Frontal cortex (tissue), 4 donors: ENCODE measurements around the gene GRK5. TPM values are rescaled to one million over a fixed set of nuclear protein-coding genes. Genes with fewer than 3 reads are reported as not detected.

Experiments
- DNase-seq, 2 donors: peaks; one replicate each; pipeline ENCODE4 v3.0.0; 2012; ENCODE audit warnings: low spot score in 2 of 2
- FAIRE-seq: peaks from 2 replicates; lab custom pipeline; 2012; peaks lifted over from hg19 to GRCh38; lab: Jason Lieb, UNC
- total RNA-seq: library from RNA; depleted of rRNA; stranded (reverse); fragments of >200 nt; gene quantifications from one replicate; pipeline ENCODE4 v1.2.3, GENCODE V29; 2014
- donor health status: control.
- donor health status: control.
- donor health status: control.

Gene GRK5
- total RNA-seq, 1 donor from 2014 or later = 11.4 TPM

GRCh38 chr10:119308551-119309422 is 101.4 kb downstream of the GRK5 start:
- FAIRE-seq (no peak), DNase-seq (no peak)

DNA sequence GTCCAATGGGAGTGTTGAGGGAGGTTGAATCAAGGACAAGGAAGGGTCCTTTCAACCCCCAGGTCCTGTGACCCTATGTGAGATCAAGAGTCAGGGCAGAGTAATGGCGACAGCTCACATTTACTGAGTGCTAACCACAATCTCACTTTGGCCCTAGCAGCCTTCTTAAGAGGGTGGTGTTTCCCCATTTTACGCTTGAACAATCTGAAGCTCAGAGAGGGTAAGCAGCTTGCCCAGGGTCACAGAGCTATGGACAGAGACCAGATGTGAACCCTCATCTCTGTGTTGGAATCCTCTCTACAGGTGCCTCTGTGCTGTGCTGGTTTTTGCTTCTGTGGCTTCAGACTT is 102.0 kb downstream of the GRK5 start:
- FAIRE-seq (no peak), DNase-seq (no peak)

GRCh38 chr10:119310806-119311205 is 103.4 kb downstream of the GRK5 start:
- FAIRE-seq = no peak
- DNase-seq = no peak

DNA sequence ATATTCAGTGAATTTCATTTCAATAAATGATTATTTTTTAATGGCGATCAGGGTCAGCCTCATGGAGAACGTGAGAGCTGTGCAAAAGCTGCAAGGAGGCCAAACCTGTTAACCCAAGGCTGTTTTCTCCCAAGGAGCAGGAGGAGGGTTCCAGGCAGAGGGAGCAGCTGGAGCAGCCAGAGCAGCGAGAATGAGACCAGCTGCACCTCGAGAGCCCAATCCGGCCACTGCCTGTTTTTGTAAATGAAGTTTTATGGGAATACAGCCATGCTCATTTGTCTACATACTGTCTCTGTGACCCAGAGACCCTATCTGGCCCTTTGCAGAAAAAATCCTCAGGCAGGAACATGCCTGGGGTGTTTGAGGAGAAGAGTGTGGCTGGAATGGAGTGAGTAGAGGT is 104.9 kb downstream of the GRK5 start:
- DNase-seq (no peak), FAIRE-seq (no peak)

DNA sequence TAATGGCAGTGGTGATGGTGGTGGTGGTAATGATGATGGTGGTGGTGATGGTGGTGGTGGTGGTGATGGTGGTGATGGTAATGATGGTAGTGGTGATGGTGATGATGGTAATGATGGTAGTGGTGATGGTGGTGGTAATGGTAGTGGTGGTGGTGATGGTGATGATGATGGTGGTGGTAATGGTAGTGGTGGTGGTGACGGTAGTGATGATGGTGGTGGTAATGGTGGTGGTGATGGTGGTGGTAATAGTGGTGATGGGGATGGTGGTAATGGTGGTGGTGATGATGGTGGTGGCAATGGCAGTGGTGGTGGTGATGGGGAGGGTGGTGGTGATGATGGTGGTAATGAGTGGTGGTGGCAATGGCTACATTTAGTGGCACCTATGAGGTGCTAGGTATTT is 105.7 kb downstream of the GRK5 start:
- FAIRE-seq = no peak

DNA sequence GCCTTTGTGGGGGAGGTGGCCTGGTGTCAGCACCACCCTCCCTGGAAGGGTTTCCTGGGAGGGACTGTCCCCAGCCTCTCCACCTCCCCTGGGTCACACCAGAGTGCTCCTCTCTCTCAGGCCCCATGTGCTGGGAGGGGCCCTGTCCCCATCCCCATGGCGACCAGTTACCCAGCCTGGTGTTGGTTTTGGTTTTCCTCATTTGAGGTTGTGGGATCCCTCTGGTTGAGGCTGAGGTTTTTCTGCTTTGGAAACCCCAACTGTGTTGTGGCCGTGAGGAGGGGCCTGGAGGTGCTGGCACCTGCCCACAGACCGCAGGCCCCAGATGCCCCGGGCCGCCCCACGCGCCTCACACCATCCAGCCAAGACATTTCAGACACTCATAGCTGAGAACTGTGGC is 106.3 kb downstream of the GRK5 start:
- DNase-seq (no peak), FAIRE-seq (no peak)

More for the DNA sequence above, 105.7 kb downstream of the GRK5 start:
- DNase-seq = no peak

DNA sequence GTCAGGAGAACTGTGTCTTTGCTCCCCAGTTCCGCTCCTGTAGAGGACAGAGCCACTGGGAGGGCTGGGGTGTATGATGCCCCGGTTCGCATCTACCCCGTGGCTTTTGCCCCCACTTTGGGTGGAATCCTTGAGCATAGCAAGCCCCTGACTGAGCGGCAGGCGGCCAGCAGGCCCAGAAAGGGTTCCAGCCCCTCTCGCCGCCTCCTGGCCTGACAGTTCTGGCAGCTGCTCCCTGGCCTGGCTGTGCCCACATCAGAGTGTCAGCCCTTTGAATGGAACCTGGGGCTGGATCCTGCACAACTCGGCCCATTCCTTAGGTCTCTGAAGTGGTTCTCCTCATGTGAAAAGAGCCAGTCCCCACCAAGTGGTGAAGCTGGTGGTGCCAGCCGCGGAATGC is 106.7 kb downstream of the GRK5 start:
- DNase-seq (no peak), FAIRE-seq (no peak)

DNA sequence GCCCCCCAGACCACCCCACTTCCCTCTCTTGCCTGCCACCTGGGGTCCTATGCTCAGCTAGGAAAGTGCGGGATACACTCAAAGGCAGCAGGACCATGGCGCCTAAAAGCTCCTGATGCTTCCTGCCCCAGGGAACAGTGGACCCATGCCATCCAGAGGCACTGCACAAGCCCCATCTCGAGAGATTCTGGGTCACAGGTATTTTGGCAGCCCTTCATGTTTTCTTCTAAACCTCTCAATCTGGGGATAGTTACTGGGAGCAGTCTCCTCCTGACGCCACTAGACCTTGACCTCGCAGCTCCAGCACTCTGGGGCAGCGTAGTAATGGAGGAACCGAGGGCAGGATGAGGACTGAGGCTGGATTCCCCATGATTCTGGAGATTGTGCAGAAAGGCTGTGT is 107.1 kb downstream of the GRK5 start:
- no peak for DNase-seq

GRCh38 chr10:119315128-119316001 is 108.0 kb downstream of the GRK5 start:
- peak in 1 of 2 donors; percentile 57 for DNase-seq
- FAIRE-seq = no peak

More for the DNA sequence above, 107.1 kb downstream of the GRK5 start:
- no peak for FAIRE-seq

GRCh38 chr10:119316002-119316358 is 108.6 kb downstream of the GRK5 start:
- DNase-seq = no peak
- no peak for FAIRE-seq

DNA sequence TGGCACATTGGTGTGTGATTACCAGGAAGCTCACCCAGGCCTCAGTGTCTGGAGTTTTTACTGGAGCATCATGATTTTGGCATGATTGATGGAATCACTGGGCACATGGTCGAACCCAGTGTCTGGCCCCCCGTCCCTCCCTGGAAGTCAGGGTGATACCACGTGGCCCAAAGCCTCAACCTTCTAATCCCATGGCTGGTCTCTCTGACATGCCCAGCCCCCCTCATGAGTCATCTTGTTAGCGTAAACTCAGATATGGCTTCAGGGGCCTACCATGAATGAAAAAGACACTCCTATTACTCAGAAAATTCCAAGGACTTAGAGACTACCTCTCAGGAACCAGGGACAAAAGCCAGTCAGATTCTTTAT is 109.3 kb downstream of the GRK5 start:
- FAIRE-seq = no peak
- no peak for DNase-seq

GRCh38 chr10:119318411-119319160 is 111.2 kb downstream of the GRK5 start:
- DNase-seq = no peak

DNA sequence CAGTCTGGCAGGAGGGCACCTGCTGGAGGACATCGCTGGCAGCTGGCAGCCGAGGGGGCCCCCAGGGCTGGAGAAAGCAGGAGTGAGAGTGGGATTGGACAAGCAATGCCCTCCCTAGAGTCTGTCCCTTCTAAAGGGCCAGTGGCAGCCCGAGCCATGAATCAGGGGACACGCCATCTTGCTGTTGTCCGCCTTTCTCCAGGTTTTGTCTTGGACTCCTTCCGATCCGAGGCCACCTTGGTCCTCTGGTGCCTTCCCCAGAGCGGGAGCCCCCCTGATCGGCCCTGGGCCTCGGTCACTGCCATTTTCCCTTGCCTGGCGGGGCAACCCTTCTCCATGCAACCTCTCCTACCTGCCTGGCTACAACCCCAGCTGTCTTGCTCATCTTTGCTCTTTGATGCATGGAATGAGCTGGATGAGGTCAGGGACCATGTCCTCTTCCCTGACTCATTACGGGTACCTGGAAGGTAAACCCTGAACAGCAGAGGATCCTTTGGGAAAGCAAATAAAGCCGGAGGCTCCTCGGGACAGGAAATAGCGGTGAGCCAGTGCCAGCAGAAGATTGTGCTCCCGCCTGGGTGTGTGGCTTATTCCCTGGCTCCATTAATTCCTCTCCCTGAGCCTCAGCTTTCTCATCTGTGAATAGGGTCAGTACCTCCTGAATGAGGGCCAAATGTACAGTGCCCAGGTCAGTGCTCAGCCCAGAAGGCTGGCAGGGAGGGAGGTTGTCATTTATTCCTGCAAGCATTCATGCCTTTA is 112.0 kb downstream of the GRK5 start:
- FAIRE-seq = no peak
- DNase-seq = no peak

More at GRCh38 chr10:119318411-119319160, 111.2 kb downstream of the GRK5 start:
- no peak for FAIRE-seq

GRCh38 chr10:119319920-119320258 is 112.5 kb downstream of the GRK5 start:
- no peak for DNase-seq

GRCh38 chr10:119320981-119321380 is 113.6 kb downstream of the GRK5 start:
- DNase-seq (no peak), FAIRE-seq (no peak)

More at GRCh38 chr10:119319920-119320258, 112.5 kb downstream of the GRK5 start:
- no peak for FAIRE-seq

DNA sequence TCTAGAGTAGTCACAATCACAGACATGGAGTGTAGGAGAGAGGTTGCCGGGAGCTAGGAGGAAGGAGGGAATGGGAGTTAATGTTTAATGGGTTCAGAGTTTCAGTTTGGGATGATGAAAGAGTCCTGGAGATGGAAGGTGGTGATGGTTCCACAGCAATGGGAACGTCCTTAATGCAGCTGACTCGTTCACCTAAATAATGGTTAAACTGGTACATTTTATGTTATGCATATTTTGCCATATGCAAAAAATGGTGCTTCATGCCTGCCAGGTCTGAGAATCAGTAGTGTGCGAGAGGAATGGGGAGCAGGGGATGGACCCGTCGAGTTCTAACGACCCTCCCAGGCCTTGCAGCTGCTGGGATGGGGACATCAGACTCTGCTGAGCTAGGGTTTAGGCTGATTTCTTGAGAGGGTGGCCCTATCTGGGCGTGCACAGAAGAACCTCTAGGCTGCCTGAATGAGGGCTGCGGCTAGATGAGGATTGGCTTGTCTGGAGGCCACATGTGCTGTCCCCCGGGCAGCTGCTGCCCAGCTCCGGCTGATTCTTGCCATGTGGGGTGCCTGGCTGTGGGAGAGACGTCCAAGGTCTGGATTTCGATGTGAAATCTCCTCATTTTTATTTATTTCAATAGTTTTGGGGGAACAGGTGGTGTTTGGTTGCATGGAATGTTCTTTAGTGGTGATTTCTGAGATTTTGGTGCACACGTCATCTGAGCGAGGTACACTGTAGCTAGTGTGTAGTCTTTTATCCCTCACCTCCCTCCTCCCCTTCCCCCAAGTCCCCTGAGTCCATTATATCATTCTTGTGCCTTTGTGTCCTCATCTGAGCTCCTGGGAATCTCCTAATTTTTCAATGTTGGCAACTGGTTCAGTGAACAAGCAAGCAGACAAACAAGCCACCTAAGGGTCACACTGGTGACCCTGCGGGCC is 116.0 kb downstream of the GRK5 start:
- no peak for DNase-seq
- FAIRE-seq = no peak

DNA sequence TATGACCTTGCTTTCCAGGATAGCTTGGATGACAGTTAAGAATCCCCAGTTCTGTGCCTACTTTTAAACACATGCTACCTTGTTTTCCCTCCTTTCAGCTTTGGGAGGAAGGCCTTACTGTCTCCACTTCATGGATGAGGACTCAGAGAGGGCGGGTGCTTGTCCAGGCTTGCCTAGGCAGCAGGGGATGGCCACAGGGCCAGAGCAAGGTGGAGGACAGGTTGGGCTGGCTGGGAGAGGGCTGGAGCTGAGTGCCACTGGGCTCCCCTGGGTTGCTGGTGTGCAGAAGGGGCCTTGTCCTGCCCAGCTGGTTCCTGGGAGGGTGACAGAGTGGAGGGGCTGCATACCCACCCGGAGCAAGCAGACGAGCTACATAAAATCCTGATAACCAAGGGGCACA is 117.8 kb downstream of the GRK5 start:
- no peak for FAIRE-seq

DNA sequence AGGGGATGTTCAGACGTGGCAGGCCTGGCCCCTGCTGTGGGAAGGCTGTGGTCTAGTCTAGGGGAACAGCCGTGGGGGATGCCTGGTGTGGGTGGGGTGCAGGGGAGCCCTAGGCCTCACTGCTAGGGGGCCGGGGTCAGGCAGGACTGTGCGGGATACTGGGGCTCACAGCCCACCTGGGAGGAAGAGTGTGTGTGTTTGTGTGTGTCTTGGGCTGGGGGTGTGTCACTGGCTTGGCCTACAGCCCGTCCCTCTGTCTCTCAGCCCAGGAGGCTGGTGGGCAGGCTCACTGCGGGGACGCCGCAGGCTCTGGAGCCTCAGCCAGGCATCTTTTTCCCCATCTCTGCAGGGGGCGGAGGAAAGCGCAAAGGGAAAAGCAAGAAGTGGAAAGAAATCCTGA is 118.8 kb downstream of the GRK5 start:
- DNase-seq = no peak
- no peak for FAIRE-seq

More for the DNA sequence above, 117.8 kb downstream of the GRK5 start:
- no peak for DNase-seq
